ENCODE measurements around the gene AASDHPPT. TPM values are rescaled to one million over a fixed set of nuclear protein-coding genes. Genes with fewer than 3 reads are reported as not detected.

Gene AASDHPPT
- total RNA-seq, 4 donors from 2014 or later = 3.4 to 25.7 (median 14.9) TPM

DNA sequence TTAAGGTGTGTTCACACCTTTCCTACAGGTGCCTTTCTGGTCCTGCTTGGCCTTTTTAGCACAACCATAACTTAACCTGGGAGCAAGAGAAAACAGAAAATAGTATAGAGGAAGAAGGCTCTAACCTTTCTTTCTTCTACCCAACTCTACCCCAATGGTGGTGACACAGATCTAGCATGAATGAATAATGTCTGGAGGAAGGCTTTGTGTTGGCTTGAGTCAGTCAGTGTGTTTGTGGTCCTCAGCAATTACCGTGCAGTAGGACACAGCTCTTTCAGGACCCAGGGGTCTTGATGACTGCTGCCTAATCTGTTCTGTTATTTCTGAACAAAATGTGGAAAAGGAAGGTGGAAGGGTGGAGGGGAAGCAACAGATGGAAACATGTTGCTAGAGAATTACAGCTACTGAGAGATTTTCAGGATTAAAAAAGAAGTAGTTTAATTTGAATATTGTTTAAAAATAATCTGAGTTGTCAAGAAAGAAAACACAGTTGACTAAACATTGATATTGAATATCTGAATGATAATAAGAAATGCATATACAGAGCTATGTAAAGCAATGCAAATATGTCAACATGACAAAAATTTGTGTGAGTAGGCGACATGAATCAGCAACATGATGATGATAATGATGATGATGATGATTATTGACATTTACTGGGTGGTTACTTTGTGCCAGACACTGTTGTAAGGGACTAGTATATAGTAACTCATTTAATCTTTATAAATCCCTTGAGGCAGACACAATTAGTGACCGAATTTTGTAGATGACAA, 55.3 kb downstream of the AASDHPPT start:
- Histone ChIP-seq H3K27me3 (no peaks in the 10 kb centered on the region), H3K4me1 (no peaks in the 10 kb centered on the region), H3K4me3 (no peak overlapping the region), H3K36me3 (no peaks in the 10 kb centered on the region), H3K9me3 (no peaks in the 10 kb centered on the region), H3K27ac (no peak overlapping the region)
- intact Hi-C loops (cut with DNase I; ENCODE audit: low total_unique reads) (no loop called here), in situ Hi-C loops (cut with MboI; ENCODE audit: low pct_ligation_motif_present in 1 of 4, low pct_unique_long_range_greater_than_20kb in 1 of 4, low sequenced_read_pairs in 3 of 4) (no loop called here)
- no peak for DNase-seq
- WGBS, 2 donors (ENCODE audit: low coverage in 1 of 2) = 70 to 81% methylated on average over 3 of the region's 3 CpGs
- TF ChIP-seq POLR2A (IDR thresholded peaks at IDR 0.05) (no peak), POLR2AphosphoS5 (IDR thresholded peaks at IDR 0.05) (no peak), EP300 (IDR thresholded peaks at IDR 0.05; ENCODE audit: low read depth) (no peak)
- TF ChIP-seq, protein P1, sequence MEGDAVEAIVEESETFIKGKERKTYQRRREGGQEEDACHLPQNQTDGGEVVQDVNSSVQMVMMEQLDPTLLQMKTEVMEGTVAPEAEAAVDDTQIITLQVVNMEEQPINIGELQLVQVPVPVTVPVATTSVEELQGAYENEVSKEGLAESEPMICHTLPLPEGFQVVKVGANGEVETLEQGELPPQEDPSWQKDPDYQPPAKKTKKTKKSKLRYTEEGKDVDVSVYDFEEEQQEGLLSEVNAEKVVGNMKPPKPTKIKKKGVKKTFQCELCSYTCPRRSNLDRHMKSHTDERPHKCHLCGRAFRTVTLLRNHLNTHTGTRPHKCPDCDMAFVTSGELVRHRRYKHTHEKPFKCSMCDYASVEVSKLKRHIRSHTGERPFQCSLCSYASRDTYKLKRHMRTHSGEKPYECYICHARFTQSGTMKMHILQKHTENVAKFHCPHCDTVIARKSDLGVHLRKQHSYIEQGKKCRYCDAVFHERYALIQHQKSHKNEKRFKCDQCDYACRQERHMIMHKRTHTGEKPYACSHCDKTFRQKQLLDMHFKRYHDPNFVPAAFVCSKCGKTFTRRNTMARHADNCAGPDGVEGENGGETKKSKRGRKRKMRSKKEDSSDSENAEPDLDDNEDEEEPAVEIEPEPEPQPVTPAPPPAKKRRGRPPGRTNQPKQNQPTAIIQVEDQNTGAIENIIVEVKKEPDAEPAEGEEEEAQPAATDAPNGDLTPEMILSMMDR (IDR thresholded peaks at IDR 0.05) = no peak

DNA sequence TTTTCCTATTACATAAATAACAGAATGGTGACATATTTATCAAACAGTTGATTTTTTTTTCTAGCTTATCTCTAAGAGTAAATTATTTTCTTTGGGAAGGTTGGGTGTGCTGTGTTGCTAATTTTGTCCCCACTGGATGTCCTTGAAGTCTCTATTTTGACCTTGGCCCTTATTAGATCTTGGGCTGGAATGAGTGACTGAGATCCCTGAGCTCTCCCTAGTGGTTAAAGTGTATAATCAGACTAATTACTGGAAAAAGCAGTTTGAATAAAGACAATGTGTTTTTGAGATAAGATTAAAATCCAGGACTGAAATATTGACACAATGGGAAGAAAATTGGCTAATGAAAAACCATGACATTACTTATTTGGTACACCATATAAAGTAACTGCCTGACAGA, 56.1 kb downstream of the AASDHPPT start:
- in situ Hi-C loops (cut with MboI; ENCODE audit: low pct_ligation_motif_present in 1 of 4, low pct_unique_long_range_greater_than_20kb in 1 of 4, low sequenced_read_pairs in 3 of 4) (no loop called here), intact Hi-C loops (cut with DNase I; ENCODE audit: low total_unique reads) (no loop called here)
- Histone ChIP-seq H3K27me3 (no peaks in the 10 kb centered on the region), H3K9me3 (no peaks in the 10 kb centered on the region), H3K36me3 (no peaks in the 10 kb centered on the region), H3K27ac (no peak overlapping the region), H3K4me3 (no peak overlapping the region), H3K4me1 (no peaks in the 10 kb centered on the region)
- TF ChIP-seq, protein P1 (IDR thresholded peaks at IDR 0.05) = no peak
- no peak for TF ChIP-seq EP300 (IDR thresholded peaks at IDR 0.05; ENCODE audit: low read depth)
- TF ChIP-seq POLR2AphosphoS5 (IDR thresholded peaks at IDR 0.05) = no peak
- DNase-seq = no peak

DNA sequence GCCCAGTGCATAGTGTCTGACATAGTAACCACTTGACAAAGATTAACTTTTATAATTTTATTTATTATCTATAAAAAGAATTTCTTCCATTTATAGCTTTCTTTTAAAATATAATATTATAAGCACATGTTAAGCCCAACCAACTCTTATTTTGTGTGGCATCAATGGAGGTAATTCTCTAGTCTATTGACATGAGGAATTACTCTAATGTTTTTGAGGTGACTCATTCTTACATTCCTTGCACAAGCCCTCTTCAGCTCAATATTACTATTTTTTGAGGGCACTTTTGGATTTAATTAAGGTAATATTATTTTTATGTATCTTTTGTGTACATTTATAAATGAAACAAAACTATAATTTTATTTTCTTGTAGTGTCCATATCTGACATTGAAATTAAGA, 59.6 kb downstream of the AASDHPPT start:
- H3K4me3 ChIP-seq = no peak overlapping the region
- no peaks in the 10 kb centered on the region for H3K36me3 ChIP-seq
- in situ Hi-C loops (cut with MboI; ENCODE audit: low pct_ligation_motif_present in 1 of 4, low pct_unique_long_range_greater_than_20kb in 1 of 4, low sequenced_read_pairs in 3 of 4) = no loop called here
- H3K9me3 ChIP-seq = no peaks in the 10 kb centered on the region
- H3K4me1 ChIP-seq = no peaks in the 10 kb centered on the region
- H3K27me3 ChIP-seq = no peaks in the 10 kb centered on the region
- TF ChIP-seq POLR2A (IDR thresholded peaks at IDR 0.05) (no peak), POLR2AphosphoS5 (IDR thresholded peaks at IDR 0.05) (no peak), EP300 (IDR thresholded peaks at IDR 0.05; ENCODE audit: low read depth) (no peak)
- TF ChIP-seq, protein P1 (IDR thresholded peaks at IDR 0.05) = no peak
- intact Hi-C loops (cut with DNase I; ENCODE audit: low total_unique reads) = no loop called here
- no peak for DNase-seq
- no peak overlapping the region for H3K27ac ChIP-seq

DNA sequence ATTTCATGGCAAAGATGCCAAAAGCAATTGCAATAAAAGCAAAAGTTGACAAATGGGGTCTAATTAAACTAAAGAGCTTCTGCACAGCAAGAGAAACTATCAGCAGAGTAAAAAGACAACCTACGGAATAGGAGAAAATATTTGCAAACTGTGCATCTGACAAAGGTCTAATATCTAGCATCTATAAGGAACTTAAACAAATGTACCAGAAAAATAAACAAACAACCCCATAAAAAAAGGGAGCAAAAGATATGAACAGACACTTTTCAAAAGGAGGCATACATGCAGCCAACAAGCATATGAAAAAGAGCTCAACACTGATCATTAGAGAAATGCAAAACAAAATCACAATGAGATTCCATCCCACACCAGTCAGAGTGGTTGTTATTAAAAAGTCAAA, 60.3 kb downstream of the AASDHPPT start:
- 43 to 50% methylated on average over 1 of the region's 1 CpG for WGBS, 2 donors (ENCODE audit: low coverage in 1 of 2)
- in situ Hi-C loops (cut with MboI; ENCODE audit: low pct_ligation_motif_present in 1 of 4, low pct_unique_long_range_greater_than_20kb in 1 of 4, low sequenced_read_pairs in 3 of 4) (no loop called here), intact Hi-C loops (cut with DNase I; ENCODE audit: low total_unique reads) (no loop called here)
- TF ChIP-seq POLR2A (IDR thresholded peaks at IDR 0.05) (no peak), EP300 (IDR thresholded peaks at IDR 0.05; ENCODE audit: low read depth) (no peak), POLR2AphosphoS5 (IDR thresholded peaks at IDR 0.05) (no peak)
- TF ChIP-seq, protein P1 (IDR thresholded peaks at IDR 0.05) = no peak
- H3K27ac ChIP-seq = no peak overlapping the region
- H3K9me3 ChIP-seq = no peaks in the 10 kb centered on the region
- no peak for DNase-seq
- no peaks in the 10 kb centered on the region for H3K4me1 ChIP-seq
- H3K36me3 ChIP-seq = no peaks in the 10 kb centered on the region
- no peak overlapping the region for H3K4me3 ChIP-seq
- H3K27me3 ChIP-seq = no peaks in the 10 kb centered on the region

Other genes starting within 250 kb of the AASDHPPT start
- 10 to 100 TPM in 2 of 4 donors, 1 to 10 TPM in 2; 2.2 to 13.3 (median 10.2) TPM for gene MSANTD4, start 55.4 kb upstream of the AASDHPPT start, total RNA-seq
- gene KBTBD3, start 315 bp upstream of the AASDHPPT start, total RNA-seq = 10 to 100 TPM in 1 of 4 donors, 1 to 10 TPM in 3; 3.6 to 10.5 (median 7.9) TPM